ENCODE data around the gene PIP5K1B.

DNA sequence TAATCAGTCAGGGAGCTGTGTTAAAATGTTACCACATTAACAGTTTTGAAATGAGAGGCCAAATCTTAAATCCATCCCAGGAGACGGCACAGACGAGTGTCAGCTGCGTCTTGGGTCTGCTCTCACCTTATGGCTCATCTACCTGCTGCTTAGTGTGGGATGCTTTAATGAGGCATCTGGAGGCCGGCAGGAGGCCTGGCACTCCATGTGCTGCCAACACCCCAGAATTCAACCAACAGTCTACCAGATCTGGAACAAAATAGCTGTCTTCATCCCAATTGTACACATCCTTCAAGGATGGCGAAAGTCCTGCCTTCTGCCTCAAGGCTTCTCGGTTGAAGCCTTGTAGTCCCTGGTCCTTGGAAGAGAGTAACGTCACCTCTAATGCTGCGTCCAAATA lies 296.9 kb downstream of the PIP5K1B start:
- TF ChIP-seq POLR2A (IDR thresholded peaks at IDR 0.05; ENCODE audit: low read depth, low read length) (no peak), POLR2AphosphoS5 (IDR thresholded peaks at IDR 0.05; ENCODE audit: low read depth, low read length) (no peak), TAF1 (IDR thresholded peaks at IDR 0.05; ENCODE audit: borderline replicate concordance, low read depth, low read length) (no peak)
